HepG2 (cell line): ENCODE measurements around the gene PRR27. TPM values are rescaled to one million over a fixed set of nuclear protein-coding genes. Genes with fewer than 3 reads are reported as not detected.

Source experiments
- ARNT ChIP-seq: fragments of 450-650 bp; IDR thresholded peaks from 2 replicates; pipeline ENCODE4 v1.6.1; 2017
- BORCS8-MEF2B ChIP-seq: sonication (generic); formaldehyde crosslinking; IDR thresholded peaks from 2 replicates; pipeline ENCODE4 v1.8.0; 2022; ENCODE audit warnings: mild to moderate bottlenecking, missing genetic modification reagents
- EHMT2 ChIP-seq: fragments of 200-600 bp; sonication (generic); IDR thresholded peaks from 2 replicates; pipeline ENCODE4 v1.7.0; 2017; ENCODE audit warnings: antibody characterized with exemption, low read depth, low read length, borderline replicate concordance
- FOXJ3 ChIP-seq: sonication (generic); formaldehyde crosslinking; IDR thresholded peaks from 2 replicates; pipeline ENCODE4 v1.4.0; 2020; ENCODE audit warnings: missing genetic modification reagents, mild to moderate bottlenecking, borderline replicate concordance
- GATAD2A ChIP-seq: IDR thresholded peaks from 2 replicates; pipeline ENCODE4 v1.6.1; 2016
- JDP2 ChIP-seq: sonication (generic); formaldehyde crosslinking; IDR thresholded peaks from 2 replicates; pipeline ENCODE4 v1.8.1; 2022; ENCODE audit warnings: missing genetic modification reagents, borderline replicate concordance
- MYC ChIP-seq: sonication (generic); formaldehyde crosslinking; IDR thresholded peaks from 2 replicates; pipeline ENCODE4 v1.9.0; 2021; ENCODE audit warnings: missing genetic modification reagents, borderline replicate concordance
- PHF8 ChIP-seq: sonication (generic); formaldehyde crosslinking; IDR thresholded peaks from 2 replicates; pipeline ENCODE4 v1.5.0; 2020; ENCODE audit warnings: missing genetic modification reagents
- SALL2 ChIP-seq: sonication (generic); formaldehyde crosslinking; IDR thresholded peaks from 2 replicates; pipeline ENCODE4 v1.8.1; 2023; ENCODE audit warnings: mild to moderate bottlenecking, missing genetic modification reagents, inconsistent platforms
- SSRP1 ChIP-seq: IDR thresholded peaks from 2 replicates; pipeline ENCODE4 v1.6.1; 2016; ENCODE audit warnings: control low read depth
- TEAD3 ChIP-seq: optimal IDR thresholded peaks from 2 replicates; pipeline ENCODE3; 2016; ENCODE audit warnings: borderline replicate concordance
- ZFY ChIP-seq: sonication (generic); formaldehyde crosslinking; IDR thresholded peaks from 2 replicates; pipeline ENCODE4 v1.4.0; 2020; ENCODE audit warnings: missing genetic modification reagents
- ZNF329 ChIP-seq: sonication (generic); formaldehyde crosslinking; IDR thresholded peaks from 2 replicates; pipeline ENCODE4 v1.9.0; 2021; ENCODE audit warnings: low read depth, mild to moderate bottlenecking, missing genetic modification reagents
- ZNF407 ChIP-seq: sonication (generic); formaldehyde crosslinking; IDR thresholded peaks from one replicate; pipeline ENCODE4 v1.5.1; 2020; ENCODE audit warnings: mild to moderate bottlenecking, missing genetic modification reagents; ENCODE audit errors: not compliant biosample characterization
- ZNF550 ChIP-seq: sonication (generic); formaldehyde crosslinking; IDR thresholded peaks from 2 replicates; pipeline ENCODE4 v1.4.0; 2020; ENCODE audit warnings: mild to moderate bottlenecking, missing genetic modification reagents, borderline replicate concordance
- ZNF652 ChIP-seq: IDR thresholded peaks from 2 replicates; pipeline ENCODE4 v1.6.1; 2016; ENCODE audit warnings: low read depth, borderline replicate concordance
- ZSCAN9 ChIP-seq: IDR thresholded peaks from 2 replicates; pipeline ENCODE4 v1.6.1; 2016; ENCODE audit warnings: borderline replicate concordance
- polyA plus RNA-seq, 8 experiments: library from polyadenylated mRNA; depleted of rRNA in 3 of 8; stranded (reverse) in 7 of 8; unstranded in 1 of 8; fragments of >200 nt; fragmentation: Illumina TruSeq in 4 of 8; extraction: Trizol in 4 of 8; gene quantifications; 2 replicates each; pipeline versions ENCODE4 v1.2.1 to v1.2.3, GENCODE V29; 2011 to 2016; ENCODE audit warnings: low read depth in 4 of 8, missing spikeins in 1 of 8, mixed read lengths in 1 of 8; ENCODE audit not compliant: insufficient read depth in 1 of 8
- total RNA-seq, 5 experiments: library from RNA; depleted of rRNA; stranded (reverse); fragments of >200 nt; fragmentation: Illumina TruSeq; extraction: Trizol; gene quantifications; 2 replicates each; pipeline ENCODE4 v1.2.3, GENCODE V29; 2016; ENCODE audit warnings: low read depth in 1 of 5
- TF ChIP-seq, protein P1 (sequence below): sonication (generic); formaldehyde crosslinking; IDR thresholded peaks from 2 replicates; pipeline ENCODE4 v1.9.0; 2021; ENCODE audit warnings: missing genetic modification reagents, mild to moderate bottlenecking, borderline replicate concordance
- TF ChIP-seq, protein P2 (sequence below): sonication (generic); formaldehyde crosslinking; conservative IDR thresholded peaks from 2 replicates; pipeline ENCODE4 v1.4.0; 2020; ENCODE audit warnings: mild to moderate bottlenecking, missing genetic modification reagents, moderate library complexity

PRR27 gene
- total and polyA plus RNA-seq, 2 of the 13 experiments (the other 11 are each of a cell fraction or from before 2014, with no cell fraction given), result not detected

- TF ChIP-seq ZNF407 (CRISPR knock-in tag), result no peak
- TF ChIP-seq, protein P1, sequence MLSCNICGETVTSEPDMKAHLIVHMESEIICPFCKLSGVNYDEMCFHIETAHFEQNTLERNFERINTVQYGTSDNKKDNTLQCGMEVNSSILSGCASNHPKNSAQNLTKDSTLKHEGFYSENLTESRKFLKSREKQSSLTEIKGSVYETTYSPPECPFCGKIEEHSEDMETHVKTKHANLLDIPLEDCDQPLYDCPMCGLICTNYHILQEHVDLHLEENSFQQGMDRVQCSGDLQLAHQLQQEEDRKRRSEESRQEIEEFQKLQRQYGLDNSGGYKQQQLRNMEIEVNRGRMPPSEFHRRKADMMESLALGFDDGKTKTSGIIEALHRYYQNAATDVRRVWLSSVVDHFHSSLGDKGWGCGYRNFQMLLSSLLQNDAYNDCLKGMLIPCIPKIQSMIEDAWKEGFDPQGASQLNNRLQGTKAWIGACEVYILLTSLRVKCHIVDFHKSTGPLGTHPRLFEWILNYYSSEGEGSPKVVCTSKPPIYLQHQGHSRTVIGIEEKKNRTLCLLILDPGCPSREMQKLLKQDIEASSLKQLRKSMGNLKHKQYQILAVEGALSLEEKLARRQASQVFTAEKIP (CRISPR knock-in tag), result no peak
- peak; percentile 66; the same call in 1 of the 2 replicates for TF ChIP-seq EHMT2
- TF ChIP-seq PHF8, result peak; percentile 38
- TF ChIP-seq FOXJ3 (CRISPR knock-in tag), result 0 out of 2 replicates have a peak, but pooled peaks have one; percentile 17
- no peak for TF ChIP-seq BORCS8-MEF2B (CRISPR knock-in tag)
- peak; percentile 70 for TF ChIP-seq ZFY (CRISPR knock-in tag)
- peak; percentile 59 for TF ChIP-seq GATAD2A (CRISPR knock-in tag)
- peak; percentile 83 for TF ChIP-seq TEAD3 (CRISPR knock-in tag)
- TF ChIP-seq, protein P2, sequence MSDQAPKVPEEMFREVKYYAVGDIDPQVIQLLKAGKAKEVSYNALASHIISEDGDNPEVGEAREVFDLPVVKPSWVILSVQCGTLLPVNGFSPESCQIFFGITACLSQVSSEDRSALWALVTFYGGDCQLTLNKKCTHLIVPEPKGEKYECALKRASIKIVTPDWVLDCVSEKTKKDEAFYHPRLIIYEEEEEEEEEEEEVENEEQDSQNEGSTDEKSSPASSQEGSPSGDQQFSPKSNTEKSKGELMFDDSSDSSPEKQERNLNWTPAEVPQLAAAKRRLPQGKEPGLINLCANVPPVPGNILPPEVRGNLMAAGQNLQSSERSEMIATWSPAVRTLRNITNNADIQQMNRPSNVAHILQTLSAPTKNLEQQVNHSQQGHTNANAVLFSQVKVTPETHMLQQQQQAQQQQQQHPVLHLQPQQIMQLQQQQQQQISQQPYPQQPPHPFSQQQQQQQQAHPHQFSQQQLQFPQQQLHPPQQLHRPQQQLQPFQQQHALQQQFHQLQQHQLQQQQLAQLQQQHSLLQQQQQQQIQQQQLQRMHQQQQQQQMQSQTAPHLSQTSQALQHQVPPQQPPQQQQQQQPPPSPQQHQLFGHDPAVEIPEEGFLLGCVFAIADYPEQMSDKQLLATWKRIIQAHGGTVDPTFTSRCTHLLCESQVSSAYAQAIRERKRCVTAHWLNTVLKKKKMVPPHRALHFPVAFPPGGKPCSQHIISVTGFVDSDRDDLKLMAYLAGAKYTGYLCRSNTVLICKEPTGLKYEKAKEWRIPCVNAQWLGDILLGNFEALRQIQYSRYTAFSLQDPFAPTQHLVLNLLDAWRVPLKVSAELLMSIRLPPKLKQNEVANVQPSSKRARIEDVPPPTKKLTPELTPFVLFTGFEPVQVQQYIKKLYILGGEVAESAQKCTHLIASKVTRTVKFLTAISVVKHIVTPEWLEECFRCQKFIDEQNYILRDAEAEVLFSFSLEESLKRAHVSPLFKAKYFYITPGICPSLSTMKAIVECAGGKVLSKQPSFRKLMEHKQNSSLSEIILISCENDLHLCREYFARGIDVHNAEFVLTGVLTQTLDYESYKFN (CRISPR knock-in tag), result 0 out of 2 replicates have a peak, but pooled peaks have one; percentile 24
- TF ChIP-seq ZSCAN9 (CRISPR knock-in tag), result no peak
- no peak for TF ChIP-seq JDP2 (CRISPR knock-in tag)
- no peak for TF ChIP-seq ZNF329
- 0 out of 2 replicates have a peak, but pooled peaks have one; percentile 77 for TF ChIP-seq SSRP1 (CRISPR knock-in tag)
- no peak for TF ChIP-seq ARNT
- TF ChIP-seq MYC, result no peak
- TF ChIP-seq ZNF550 (CRISPR knock-in tag), result no peak
- no peak; the same call in 1 of the 2 replicates for TF ChIP-seq ZNF652 (CRISPR knock-in tag)
- no peak for TF ChIP-seq SALL2 (CRISPR knock-in tag)
Measured at GRCh38 chr4:70197842-70198241, 43.8 kb downstream of the PRR27 start (continued).
